Dendritic cell treated with granulocyte-macrophage colony-stimulating factor and Interleukin-4, amounts not matched to agents 40 ng/mL and 50 ng/mL, for 4 days (primary cell): Measurements from ENCODE around the gene POMGNT2.
A peak's percentile ranks its signal among the peaks of the same experiment; 100 is the strongest.

Experiments used
- H3K27ac Mint-ChIP-seq: one replicate; pipeline ENCODE4 v1.8.0; 2022; ENCODE audit warnings: mild to moderate bottlenecking, mixed read lengths
- H3K27me3 Mint-ChIP-seq: one replicate; pipeline ENCODE4 v1.8.0; 2022; ENCODE audit warnings: mild to moderate bottlenecking, mixed read lengths
- H3K36me3 Mint-ChIP-seq: one replicate; pipeline ENCODE4 v1.8.0; 2022; ENCODE audit warnings: low read depth, mixed read lengths
- H3K4me1 Mint-ChIP-seq: one replicate; pipeline ENCODE4 v1.8.0; 2022; ENCODE audit warnings: low read depth, mixed read lengths
- H3K4me3 Mint-ChIP-seq: one replicate; pipeline ENCODE4 v1.8.0; 2022; ENCODE audit warnings: mild to moderate bottlenecking, moderate library complexity, mixed read lengths
- H3K9me3 Mint-ChIP-seq: one replicate; pipeline ENCODE4 v1.8.0; 2022; ENCODE audit warnings: mixed read lengths
- intact Hi-C: fragments of 100-400 bp; cut with micrococcal nuclease; formaldehyde crosslinking; loops from one replicate; pipeline ENCODE4 v1.15.0; 2022

The POMGNT2 gene

GRCh38 chr3:43123895-43124294 is 18.0 kb upstream of the POMGNT2 start:
- no peaks in the 10 kb centered on the region for H3K36me3 Mint-ChIP-seq
- H3K4me1 Mint-ChIP-seq: no peaks in the 10 kb centered on the region
- no peak overlapping the region for H3K4me3 Mint-ChIP-seq
- H3K27me3 Mint-ChIP-seq: no peaks in the 10 kb centered on the region
- intact Hi-C loops: no loop called here
- H3K9me3 Mint-ChIP-seq: peaks cover 10% of the 10 kb centered on the region
- no peak overlapping the region for H3K27ac Mint-ChIP-seq

- Mint-ChIP-seq H3K4me1 (no peaks in the 10 kb centered on the region), H3K27ac (no peak overlapping the region), H3K4me3 (no peak overlapping the region), H3K36me3 (no peaks in the 10 kb centered on the region), H3K9me3 (peaks cover 10% of the 10 kb centered on the region), H3K27me3 (no peaks in the 10 kb centered on the region)
- intact Hi-C loops: no loop called here
These were observed 15.1 kb upstream of the POMGNT2 start for GRCh38 chr3:43120937-43121336.

GRCh38 chr3:43117257-43117656 is 11.4 kb upstream of the POMGNT2 start:
- no peaks in the 10 kb centered on the region for H3K4me1 Mint-ChIP-seq
- peaks cover 4% of the 10 kb centered on the region for H3K27me3 Mint-ChIP-seq
- no peaks in the 10 kb centered on the region for H3K36me3 Mint-ChIP-seq
- no peak overlapping the region for H3K27ac Mint-ChIP-seq
- H3K4me3 Mint-ChIP-seq: no peak overlapping the region
- no peaks in the 10 kb centered on the region for H3K9me3 Mint-ChIP-seq
- intact Hi-C loops: no loop called here

GRCh38 chr3:43113671-43114070 is 7.8 kb upstream of the POMGNT2 start:
- H3K27me3 Mint-ChIP-seq: peaks cover 4% of the 10 kb centered on the region
- H3K4me3 Mint-ChIP-seq: no peak overlapping the region
- H3K27ac Mint-ChIP-seq: no peak overlapping the region
- no peaks in the 10 kb centered on the region for H3K36me3 Mint-ChIP-seq
- H3K9me3 Mint-ChIP-seq: no peaks in the 10 kb centered on the region
- intact Hi-C loops: no loop called here
- no peaks in the 10 kb centered on the region for H3K4me1 Mint-ChIP-seq

- H3K4me3 Mint-ChIP-seq: peak overlapping the region; percentile 84
- H3K36me3 Mint-ChIP-seq: no peaks in the 10 kb centered on the region
- H3K4me1 Mint-ChIP-seq: peaks cover 11% of the 10 kb centered on the region
- H3K9me3 Mint-ChIP-seq: no peaks in the 10 kb centered on the region
- no peak overlapping the region for H3K27ac Mint-ChIP-seq
- peaks cover 16% of the 10 kb centered on the region for H3K27me3 Mint-ChIP-seq
- intact Hi-C loops: no loop called here
These were observed 382 bp upstream of the POMGNT2 start for GRCh38 chr3:43106293-43106628.

GRCh38 chr3:43104660-43105595 is 951 bp downstream of the POMGNT2 start:
- peak overlapping the region; percentile 39 for H3K4me3 Mint-ChIP-seq
- H3K27ac Mint-ChIP-seq: peak overlapping the region; percentile 53
- H3K27me3 Mint-ChIP-seq: peaks cover 16% of the 10 kb centered on the region
- H3K36me3 Mint-ChIP-seq: no peaks in the 10 kb centered on the region
- no peaks in the 10 kb centered on the region for H3K9me3 Mint-ChIP-seq
- intact Hi-C loops: no loop called here
- peaks cover 11% of the 10 kb centered on the region for H3K4me1 Mint-ChIP-seq

- Mint-ChIP-seq H3K36me3 (no peaks in the 10 kb centered on the region), H3K4me1 (peaks cover 11% of the 10 kb centered on the region), H3K27me3 (peaks cover 16% of the 10 kb centered on the region), H3K4me3 (no peak overlapping the region), H3K9me3 (no peaks in the 10 kb centered on the region), H3K27ac (no peak overlapping the region)
- intact Hi-C loops: no loop called here
These were observed 1.8 kb downstream of the POMGNT2 start for GRCh38 chr3:43104039-43104438.

GRCh38 chr3:43102773-43103480 is 3.0 kb downstream of the POMGNT2 start:
- intact Hi-C loops: no loop called here

GRCh38 chr3:43098761-43099160 is 7.1 kb downstream of the POMGNT2 start:
- Mint-ChIP-seq H3K27ac (no peak overlapping the region), H3K4me3 (no peak overlapping the region), H3K36me3 (no peaks in the 10 kb centered on the region), H3K9me3 (no peaks in the 10 kb centered on the region), H3K27me3 (no peaks in the 10 kb centered on the region), H3K4me1 (no peaks in the 10 kb centered on the region)
- intact Hi-C loops: no loop called here

More at GRCh38 chr3:43102773-43103480, 3.0 kb downstream of the POMGNT2 start:
- no peaks in the 10 kb centered on the region for H3K9me3 Mint-ChIP-seq
- H3K4me3 Mint-ChIP-seq: no peak overlapping the region
- no peaks in the 10 kb centered on the region for H3K36me3 Mint-ChIP-seq
- H3K27me3 Mint-ChIP-seq: peaks cover 16% of the 10 kb centered on the region
- H3K4me1 Mint-ChIP-seq: peaks cover 11% of the 10 kb centered on the region
- H3K27ac Mint-ChIP-seq: no peak overlapping the region

- no peaks in the 10 kb centered on the region for H3K4me1 Mint-ChIP-seq
- no peaks in the 10 kb centered on the region for H3K27me3 Mint-ChIP-seq
- H3K36me3 Mint-ChIP-seq: no peaks in the 10 kb centered on the region
- no peaks in the 10 kb centered on the region for H3K9me3 Mint-ChIP-seq
- intact Hi-C loops: no loop called here
- no peak overlapping the region for H3K27ac Mint-ChIP-seq
- H3K4me3 Mint-ChIP-seq: no peak overlapping the region
These were observed 8.3 kb downstream of the POMGNT2 start for GRCh38 chr3:43097400-43098080.

GRCh38 chr3:43096761-43097160 is 9.1 kb downstream of the POMGNT2 start:
- H3K4me1 Mint-ChIP-seq: no peaks in the 10 kb centered on the region
- H3K27me3 Mint-ChIP-seq: no peaks in the 10 kb centered on the region
- no peak overlapping the region for H3K27ac Mint-ChIP-seq
- no peaks in the 10 kb centered on the region for H3K9me3 Mint-ChIP-seq
- no peaks in the 10 kb centered on the region for H3K36me3 Mint-ChIP-seq
- intact Hi-C loops: no loop called here
- H3K4me3 Mint-ChIP-seq: no peak overlapping the region

GRCh38 chr3:43095370-43095769 is 10.5 kb downstream of the POMGNT2 start:
- intact Hi-C loops: no loop called here
- Mint-ChIP-seq H3K36me3 (no peaks in the 10 kb centered on the region), H3K4me3 (no peak overlapping the region), H3K9me3 (no peaks in the 10 kb centered on the region), H3K27ac (no peak overlapping the region), H3K4me1 (peaks cover 5% of the 10 kb centered on the region), H3K27me3 (no peaks in the 10 kb centered on the region)

GRCh38 chr3:43094851-43095250 is 11.0 kb downstream of the POMGNT2 start:
- Mint-ChIP-seq H3K4me3 (no peak overlapping the region), H3K27me3 (no peaks in the 10 kb centered on the region), H3K27ac (no peak overlapping the region), H3K4me1 (peaks cover 6% of the 10 kb centered on the region), H3K36me3 (no peaks in the 10 kb centered on the region), H3K9me3 (no peaks in the 10 kb centered on the region)
- intact Hi-C loops: no loop called here

- no peak overlapping the region for H3K4me3 Mint-ChIP-seq
- H3K36me3 Mint-ChIP-seq: no peaks in the 10 kb centered on the region
- H3K4me1 Mint-ChIP-seq: peaks cover 6% of the 10 kb centered on the region
- no peak overlapping the region for H3K27ac Mint-ChIP-seq
- H3K9me3 Mint-ChIP-seq: no peaks in the 10 kb centered on the region
- intact Hi-C loops: no loop called here
- H3K27me3 Mint-ChIP-seq: no peaks in the 10 kb centered on the region
These were observed 11.5 kb downstream of the POMGNT2 start for GRCh38 chr3:43094381-43094780.
